Measurements from ENCODE around the gene MYO5B. TPM values are rescaled to one million over a fixed set of nuclear protein-coding genes. Genes with fewer than 3 reads are reported as not detected.
"Not testable (repeated sequence)": the region's sequence is repeated elsewhere in the genome, so short reads cannot be mapped to it uniquely, and the experiment has no call there.

The MYO5B gene
- total RNA-seq, 2 donors from 2014 or later: 0.12 to 0.39 TPM

DNA sequence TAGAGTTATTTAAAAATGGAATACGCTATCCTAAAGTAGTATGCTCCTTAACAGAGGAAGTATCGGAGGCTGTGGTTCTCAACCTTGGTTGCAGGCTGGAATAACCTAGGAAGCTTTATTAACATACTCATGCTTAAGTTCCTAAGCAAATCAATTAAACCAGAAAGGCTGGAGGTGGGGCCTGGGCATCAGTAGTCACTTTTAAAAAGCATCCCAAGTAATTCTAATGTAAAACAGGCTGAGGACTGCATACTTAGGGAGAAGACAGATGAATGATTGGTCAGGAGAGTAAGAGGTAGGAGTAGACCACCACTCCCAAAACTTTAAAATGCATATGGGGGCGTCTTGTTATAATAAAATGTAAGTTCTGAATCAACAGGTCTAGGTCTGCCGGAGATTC lies 396.9 kb downstream of the MYO5B start:
- H3K36me3 Mint-ChIP-seq (ENCODE audit: insufficient read depth in 2 of 2): peaks cover 2 to 6% of the 10 kb centered on the region in 2 donors
- no peaks in the 10 kb centered on the region for H3K9me3 Mint-ChIP-seq
- no peak for DNase-seq
- H3K27me3 Mint-ChIP-seq (ENCODE audit: low read depth): no peaks in the 10 kb centered on the region
- ATAC-seq (replicated peaks in 1 of 2): no peak
- peak overlapping the region; percentile 65 for H3K27ac Mint-ChIP-seq
- H3K4me1 Mint-ChIP-seq (ENCODE audit: low read depth): peaks cover 13% of the 10 kb centered on the region
- no peak overlapping the region for H3K4me3 Mint-ChIP-seq

DNA sequence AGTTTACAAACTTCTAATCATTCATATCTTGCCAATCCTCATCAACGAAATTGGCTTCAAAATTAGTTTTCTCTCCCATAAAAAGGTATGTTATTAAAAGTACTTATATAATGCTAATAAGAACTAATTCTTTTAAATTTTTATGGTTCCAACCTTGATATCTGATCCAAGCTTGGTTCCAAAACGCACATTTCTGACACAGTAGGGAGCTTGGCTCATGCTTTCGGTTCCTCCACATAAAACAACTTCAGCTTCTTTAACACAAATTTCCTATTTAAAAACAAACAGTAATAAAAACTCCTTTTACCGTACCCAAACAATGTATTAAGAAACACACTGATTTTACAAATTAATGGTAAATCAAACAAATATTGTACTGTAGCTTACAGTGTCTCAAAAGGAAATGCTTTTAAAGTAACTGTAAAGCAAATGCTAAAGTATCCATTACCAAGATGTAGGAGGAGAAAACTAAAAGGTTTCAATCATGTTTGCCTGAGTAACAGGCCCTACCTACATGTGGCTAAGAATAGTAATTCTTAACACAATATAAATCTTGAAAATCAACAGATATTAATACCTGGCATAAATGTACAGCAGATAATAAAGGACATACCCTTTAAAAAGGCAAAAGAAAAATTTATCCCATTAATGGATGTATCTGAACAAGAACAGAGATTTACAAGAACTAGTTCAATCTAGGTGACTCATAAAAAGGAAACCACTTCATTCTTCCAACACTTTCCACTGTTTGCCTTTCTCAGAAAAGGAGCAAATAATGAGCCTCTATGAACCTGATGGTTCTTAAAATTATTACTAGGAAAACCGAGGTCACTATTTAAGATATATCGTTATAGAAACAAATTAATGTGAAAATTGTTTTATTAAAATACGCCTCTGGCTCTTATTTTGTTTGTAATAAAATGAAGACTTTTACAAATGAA lies 399.1 kb downstream of the MYO5B start:
- peak overlapping the region; percentile 33 for H3K27ac Mint-ChIP-seq
- H3K9me3 Mint-ChIP-seq: no peaks in the 10 kb centered on the region

DNA sequence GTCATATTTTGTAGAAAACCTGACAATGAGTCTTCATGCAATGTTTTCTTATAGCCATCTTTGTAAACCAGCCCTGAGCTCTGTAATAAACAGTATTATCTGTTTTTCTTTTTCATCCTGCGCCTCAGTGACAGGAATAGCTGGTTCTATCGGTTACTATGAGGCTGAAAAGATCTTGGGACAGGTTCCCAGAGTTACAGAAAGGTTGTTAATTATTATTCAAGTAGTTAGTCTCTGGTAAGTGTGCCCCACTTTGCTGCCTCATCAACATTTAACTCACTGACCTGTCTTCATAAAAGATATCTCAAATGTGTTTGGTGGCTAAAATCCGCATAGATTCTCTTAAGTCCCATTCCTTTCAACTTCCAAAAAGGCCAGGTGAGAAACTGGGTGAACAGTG lies 400.2 kb downstream of the MYO5B start:
- H3K9me3 Mint-ChIP-seq: no peaks in the 10 kb centered on the region
- peaks cover 5 to 27% of the 10 kb centered on the region in 2 donors for H3K36me3 Mint-ChIP-seq (ENCODE audit: insufficient read depth in 2 of 2)

More for the DNA sequence above, 399.1 kb downstream of the MYO5B start:
- H3K4me1 Mint-ChIP-seq (ENCODE audit: low read depth): peaks cover 13% of the 10 kb centered on the region
- DNase-seq: no peak
- no peak overlapping the region for H3K4me3 Mint-ChIP-seq
- no peak for ATAC-seq (replicated peaks in 1 of 2)
- H3K27me3 Mint-ChIP-seq (ENCODE audit: low read depth): no peaks in the 10 kb centered on the region
- H3K36me3 Mint-ChIP-seq (ENCODE audit: insufficient read depth in 2 of 2): peaks cover 5 to 19% of the 10 kb centered on the region in 2 donors

DNA sequence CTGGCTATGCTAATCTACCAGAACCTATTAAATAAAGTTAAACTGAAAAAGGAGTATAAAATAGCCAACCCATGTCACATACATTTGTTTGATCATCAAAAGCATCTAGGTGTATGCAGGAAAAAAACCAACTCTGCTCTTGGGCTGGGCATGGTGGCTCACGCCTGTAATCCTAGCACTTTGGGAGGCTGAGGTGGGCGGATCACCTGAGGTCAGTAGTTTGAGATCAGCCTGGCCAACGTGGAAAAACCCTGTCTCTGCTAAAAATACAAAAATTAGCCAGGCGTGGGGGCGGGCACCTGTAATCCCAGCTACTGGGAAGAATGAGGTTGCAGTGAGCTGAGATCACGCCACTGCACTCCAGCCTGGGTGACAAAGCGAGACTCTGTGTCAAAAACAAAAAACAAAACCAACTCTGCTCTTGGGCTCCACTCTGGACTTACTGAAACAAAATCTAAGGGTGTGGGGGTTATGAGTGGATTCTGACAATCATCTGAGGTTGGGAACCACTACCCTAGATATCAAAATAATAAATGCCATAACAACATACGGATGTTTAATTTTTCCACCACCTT lies 405.3 kb downstream of the MYO5B start:
- H3K4me1 Mint-ChIP-seq (ENCODE audit: low read depth): peaks cover 33% of the 10 kb centered on the region
- ATAC-seq (replicated peaks in 1 of 2) (peak; percentile 45 to 61), DNase-seq (peak; percentile 4 to 12)
- not testable (repeated sequence) for H3K4me3 Mint-ChIP-seq; H3K9me3 Mint-ChIP-seq; H3K27me3 Mint-ChIP-seq (ENCODE audit: low read depth)
- H3K27ac Mint-ChIP-seq: peak overlapping the region; percentile 46
- peaks cover 3 to 29% of the 10 kb centered on the region in 2 donors for H3K36me3 Mint-ChIP-seq (ENCODE audit: insufficient read depth in 2 of 2)

More for the DNA sequence above, 400.2 kb downstream of the MYO5B start:
- Mint-ChIP-seq H3K27me3 (ENCODE audit: low read depth) (no peaks in the 10 kb centered on the region), H3K4me1 (ENCODE audit: low read depth) (peaks cover 19% of the 10 kb centered on the region), H3K4me3 (no peak overlapping the region), H3K27ac (no peak overlapping the region)
- ATAC-seq (replicated peaks in 1 of 2) (no peak), DNase-seq (no peak)

DNA sequence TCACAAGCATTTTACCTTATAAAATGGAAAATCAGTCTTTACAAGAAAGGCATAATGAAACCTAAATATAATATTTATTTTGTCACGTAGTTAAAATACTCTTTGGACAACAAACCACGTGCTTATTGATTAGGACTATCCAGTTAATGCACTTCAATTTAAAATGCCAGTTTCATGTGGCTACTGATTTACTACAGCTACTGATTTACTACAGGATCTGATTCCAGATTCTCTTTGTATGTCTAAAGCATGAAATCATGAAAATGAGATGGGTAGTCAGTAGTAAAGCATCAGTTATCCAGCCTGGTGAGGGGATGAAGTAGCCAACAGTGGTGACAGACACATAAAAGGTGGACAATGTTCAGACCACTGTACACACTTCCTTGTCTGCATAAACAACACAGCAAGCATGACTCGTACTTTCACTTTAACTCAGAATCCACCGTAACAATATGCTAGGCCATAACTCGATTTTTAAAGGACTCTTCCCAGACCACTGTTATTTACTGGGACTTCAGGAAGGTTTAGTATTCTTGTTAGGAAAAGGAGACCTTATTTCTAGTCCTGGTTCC lies 406.5 kb downstream of the MYO5B start:
- H3K27ac Mint-ChIP-seq: peak overlapping the region; percentile 3
- H3K9me3 Mint-ChIP-seq: no peaks in the 10 kb centered on the region
- H3K4me3 Mint-ChIP-seq: peak overlapping the region in 1 of 2 donors; percentile 42
- H3K36me3 Mint-ChIP-seq (ENCODE audit: insufficient read depth in 2 of 2): peaks cover 5 to 29% of the 10 kb centered on the region in 2 donors
- H3K27me3 Mint-ChIP-seq (ENCODE audit: low read depth): no peaks in the 10 kb centered on the region
- DNase-seq (peak in 1 of 2 donors; percentile 16), ATAC-seq (replicated peaks in 1 of 2) (peak; percentile 84 to 91)
- H3K4me1 Mint-ChIP-seq (ENCODE audit: low read depth): peaks cover 35% of the 10 kb centered on the region

DNA sequence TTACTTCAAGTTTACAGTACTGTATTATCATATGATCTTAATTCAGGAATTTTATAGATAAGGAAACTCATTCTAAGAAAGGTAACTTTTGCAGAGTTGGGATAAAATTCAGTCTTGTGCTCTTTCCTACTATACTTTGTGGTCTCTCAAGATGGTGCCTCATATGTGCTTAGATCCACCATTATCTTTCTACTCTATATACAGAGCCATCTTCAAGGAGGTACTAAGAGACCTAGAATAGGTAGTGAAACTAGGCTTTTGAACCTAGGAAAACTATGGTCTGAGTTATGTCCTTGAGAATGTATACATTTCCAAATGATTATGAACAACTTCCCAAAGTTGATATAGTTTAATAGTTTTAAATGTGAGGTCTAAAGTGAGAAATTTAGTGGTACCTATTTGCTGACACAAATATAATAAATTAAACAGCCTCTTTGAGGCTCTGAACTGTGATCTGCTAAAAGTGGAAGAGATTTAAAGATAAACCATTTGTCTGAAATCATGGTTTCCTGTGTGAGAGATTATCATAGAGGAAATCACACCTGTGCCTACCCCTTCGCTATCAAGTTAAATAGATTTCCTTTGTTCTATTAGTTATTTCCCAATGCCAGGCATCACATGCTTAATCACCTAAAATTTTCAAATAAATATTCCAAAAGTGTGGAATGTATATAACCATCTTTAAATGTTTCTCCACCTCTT lies 408.8 kb downstream of the MYO5B start:
- Mint-ChIP-seq H3K9me3 (no peaks in the 10 kb centered on the region), H3K27me3 (ENCODE audit: low read depth) (no peaks in the 10 kb centered on the region), H3K36me3 (ENCODE audit: insufficient read depth in 2 of 2) (peaks cover 7 to 20% of the 10 kb centered on the region in 2 donors), H3K4me1 (ENCODE audit: low read depth) (peaks cover 35% of the 10 kb centered on the region), H3K4me3 (no peak overlapping the region), H3K27ac (peak overlapping the region; percentile 75)
- no peak for ATAC-seq (replicated peaks in 1 of 2)
- no peak for DNase-seq

DNA sequence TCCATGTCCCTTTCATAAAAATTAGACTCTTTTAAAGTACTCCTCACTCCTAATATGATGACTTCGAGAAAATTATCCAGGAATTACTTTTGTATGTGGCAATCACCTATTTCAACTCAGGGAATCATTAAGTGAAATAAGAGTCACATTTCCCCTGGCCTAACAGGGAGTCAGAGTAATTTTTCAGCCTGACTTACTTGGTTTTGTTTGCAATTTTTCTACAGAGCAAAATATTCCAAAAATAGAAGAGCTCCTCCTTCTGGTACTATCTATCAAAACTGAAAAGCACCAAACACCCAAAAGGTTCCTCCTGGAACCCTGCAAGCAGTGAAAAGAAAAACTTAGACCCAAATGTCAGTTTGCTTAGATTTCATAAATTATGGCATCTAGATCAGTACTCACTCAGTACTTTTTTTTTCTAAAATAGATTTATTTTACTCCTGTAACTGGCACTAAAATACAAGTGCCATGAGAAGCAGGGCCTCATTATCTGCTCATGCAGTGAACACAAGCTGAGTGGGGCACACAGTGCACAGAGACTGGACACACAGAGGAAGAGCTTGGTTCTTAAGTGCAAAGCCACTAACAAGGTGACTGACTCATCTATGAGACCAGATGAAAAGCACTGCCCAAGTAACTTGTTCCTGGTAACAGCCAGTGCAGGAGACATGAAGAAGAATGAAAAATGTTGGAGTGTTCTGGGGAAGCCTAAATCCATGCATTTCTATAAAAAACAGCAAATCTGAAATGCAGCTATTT lies 410.3 kb downstream of the MYO5B start:
- no peak for ATAC-seq (replicated peaks in 1 of 2)
- no peaks in the 10 kb centered on the region for H3K9me3 Mint-ChIP-seq
- H3K36me3 Mint-ChIP-seq (ENCODE audit: insufficient read depth in 2 of 2): peaks cover 13 to 14% of the 10 kb centered on the region in 2 donors
- H3K27ac Mint-ChIP-seq: no peak overlapping the region
- peaks cover 28% of the 10 kb centered on the region for H3K4me1 Mint-ChIP-seq (ENCODE audit: low read depth)
- H3K27me3 Mint-ChIP-seq (ENCODE audit: low read depth): no peaks in the 10 kb centered on the region
- no peak for DNase-seq
- H3K4me3 Mint-ChIP-seq: no peak overlapping the region

DNA sequence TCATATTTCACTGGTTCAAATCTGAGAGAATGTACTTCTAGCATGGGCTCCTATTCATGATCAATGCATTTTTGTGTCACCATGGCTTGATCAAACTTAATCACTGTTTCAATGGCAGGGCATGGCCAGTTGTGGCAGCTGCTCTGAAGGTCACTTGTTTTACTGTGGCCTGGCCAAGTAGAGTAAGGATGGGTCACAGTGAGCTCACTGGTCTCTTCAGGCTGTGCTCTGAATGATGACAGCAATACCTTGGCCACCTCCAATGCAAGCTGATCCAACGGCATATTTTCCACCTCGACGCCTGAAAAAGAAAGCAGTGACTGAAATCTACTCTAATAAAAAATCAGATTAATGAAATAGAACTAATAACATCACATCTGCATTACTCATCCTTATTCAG lies 411.3 kb downstream of the MYO5B start:
- not testable (repeated sequence) for DNase-seq; H3K27me3 Mint-ChIP-seq (ENCODE audit: low read depth); H3K4me3 Mint-ChIP-seq; H3K9me3 Mint-ChIP-seq; ATAC-seq (replicated peaks in 1 of 2)
- Mint-ChIP-seq H3K27ac (peak overlapping the region; percentile 59), H3K36me3 (ENCODE audit: insufficient read depth in 2 of 2) (peaks cover 15 to 16% of the 10 kb centered on the region in 2 donors), H3K4me1 (ENCODE audit: low read depth) (peaks cover 21% of the 10 kb centered on the region)

DNA sequence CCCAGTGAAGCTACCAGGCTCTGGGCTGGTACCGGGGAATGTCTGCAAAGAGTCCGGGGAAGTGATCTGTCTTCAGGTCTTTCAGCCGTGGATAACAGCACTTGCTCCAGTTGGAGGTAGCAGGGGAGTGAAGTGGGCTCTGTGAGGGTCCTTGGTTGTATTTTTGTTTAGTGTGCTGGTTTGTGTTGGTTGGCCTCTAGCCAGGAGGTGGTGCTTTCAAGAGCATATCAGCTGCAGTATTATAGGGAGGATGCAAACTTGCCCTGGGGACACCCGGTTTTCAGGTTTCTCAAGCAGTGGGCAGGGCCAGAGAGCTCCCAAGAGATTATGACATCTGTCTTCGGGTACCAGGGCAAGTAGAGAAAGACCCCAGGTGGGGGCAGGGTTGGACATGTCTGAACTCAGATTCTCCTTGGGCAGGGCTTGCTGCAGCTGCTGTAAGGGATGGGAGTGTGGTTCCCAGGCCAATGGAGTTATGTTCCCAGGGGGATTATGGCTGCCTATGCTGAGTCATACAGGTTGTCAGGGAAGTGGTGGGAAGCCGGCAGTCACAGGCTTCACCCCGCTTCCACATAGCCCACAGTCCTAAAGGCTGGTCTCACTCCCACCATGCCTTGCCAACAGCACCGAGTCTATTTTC lies 416.0 kb downstream of the MYO5B start:
- Mint-ChIP-seq H3K27ac (no peak overlapping the region), H3K36me3 (ENCODE audit: insufficient read depth in 2 of 2) (peaks cover 23 to 27% of the 10 kb centered on the region in 2 donors)

More for the DNA sequence above, 416.0 kb downstream of the MYO5B start:
- DNase-seq (no peak), ATAC-seq (replicated peaks in 1 of 2) (no peak)
- Mint-ChIP-seq H3K27me3 (ENCODE audit: low read depth) (no peaks in the 10 kb centered on the region), H3K4me3 (no peak overlapping the region), H3K9me3 (peaks cover 4 to 12% of the 10 kb centered on the region in 2 donors), H3K4me1 (ENCODE audit: low read depth) (no peaks in the 10 kb centered on the region)
